ENCODE data around the gene DIP2C. TPM values are rescaled to one million over a fixed set of nuclear protein-coding genes. Genes with fewer than 3 reads are reported as not detected.

Gene DIP2C
- total RNA-seq, 2 donors from 2014 or later = 13.0 to 13.7 TPM

- no peaks in the 10 kb centered on the region for H3K36me3 ChIP-seq (ENCODE audit: control insufficient read depth, insufficient read depth, low read length)
- no peak for TF ChIP-seq CTCF (conservative IDR thresholded peaks at IDR 0.05)
- no peak overlapping the region for H3K9ac ChIP-seq (ENCODE audit: extremely low read depth, low read length, poor library complexity, severe bottlenecking)
- Mint-ChIP-seq H3K9me3 (no peaks in the 10 kb centered on the region), H3K27me3 (ENCODE audit: insufficient read depth) (no peaks in the 10 kb centered on the region), H3K4me3 (no peak overlapping the region), H3K27ac (no peak overlapping the region), H3K4me1 (no peaks in the 10 kb centered on the region), H3K36me3 (ENCODE audit: low read depth) (no peaks in the 10 kb centered on the region)
- no peaks in the 10 kb centered on the region for H3K27me3 ChIP-seq (ENCODE audit: control insufficient read depth, insufficient read depth, low read length, poor library complexity, severe bottlenecking)
- H3K27ac ChIP-seq (ENCODE audit: low read depth, low read length) = no peak overlapping the region
- H3K4me1 ChIP-seq (ENCODE audit: control insufficient read depth, insufficient read depth, low read length) = no peaks in the 10 kb centered on the region
- no peaks in the 10 kb centered on the region for H3K9me3 ChIP-seq (ENCODE audit: control insufficient read depth, low read length)
- H3K4me3 ChIP-seq (ENCODE audit: low read length) = no peak overlapping the region
- DNase-seq = no peak
- 78 to 81% methylated on average over 12 to 16 of the region's 17 CpGs for WGBS, 2 experiments (ENCODE audit: insufficient coverage in 1 of 2, insufficient read length in 1 of 2)
Observed at GRCh38 chr10:521261-522250, 167.9 kb downstream of the DIP2C start.

GRCh38 chr10:520402-520787, 169.1 kb downstream of the DIP2C start:
- H3K36me3 ChIP-seq (ENCODE audit: control insufficient read depth, insufficient read depth, low read length) = no peaks in the 10 kb centered on the region
- H3K27me3 ChIP-seq (ENCODE audit: control insufficient read depth, insufficient read depth, low read length, poor library complexity, severe bottlenecking) = no peaks in the 10 kb centered on the region
- Mint-ChIP-seq H3K4me3 (no peak overlapping the region), H3K9me3 (no peaks in the 10 kb centered on the region), H3K4me1 (peaks cover 6% of the 10 kb centered on the region), H3K36me3 (ENCODE audit: low read depth) (no peaks in the 10 kb centered on the region), H3K27ac (no peak overlapping the region), H3K27me3 (ENCODE audit: insufficient read depth) (no peaks in the 10 kb centered on the region)
- no peak overlapping the region for H3K27ac ChIP-seq (ENCODE audit: low read depth, low read length)
- no peak overlapping the region for H3K9ac ChIP-seq (ENCODE audit: extremely low read depth, low read length, poor library complexity, severe bottlenecking)
- H3K4me1 ChIP-seq (ENCODE audit: control insufficient read depth, insufficient read depth, low read length) = peaks cover 5% of the 10 kb centered on the region
- WGBS, 2 experiments (ENCODE audit: insufficient coverage in 1 of 2, insufficient read length in 1 of 2) = 50 to 77% methylated on average over 3 to 6 of the region's 6 CpGs
- TF ChIP-seq CTCF (conservative IDR thresholded peaks at IDR 0.05) = no peak
- no peak overlapping the region for H3K4me3 ChIP-seq (ENCODE audit: low read length)
- no peaks in the 10 kb centered on the region for H3K9me3 ChIP-seq (ENCODE audit: control insufficient read depth, low read length)
- no peak for DNase-seq

- DNase-seq = no peak
- WGBS, 2 experiments (ENCODE audit: insufficient coverage in 1 of 2, insufficient read length in 1 of 2) = 92 to 95% methylated on average over 23 to 25 of the region's 25 CpGs
- Histone ChIP-seq H3K9me3 (ENCODE audit: control insufficient read depth, low read length) (no peaks in the 10 kb centered on the region), H3K27me3 (ENCODE audit: control insufficient read depth, insufficient read depth, low read length, poor library complexity, severe bottlenecking) (no peaks in the 10 kb centered on the region), H3K9ac (ENCODE audit: extremely low read depth, low read length, poor library complexity, severe bottlenecking) (no peak overlapping the region), H3K27ac (ENCODE audit: low read depth, low read length) (no peak overlapping the region), H3K4me1 (ENCODE audit: control insufficient read depth, insufficient read depth, low read length) (peaks cover 5% of the 10 kb centered on the region), H3K4me3 (ENCODE audit: low read length) (no peak overlapping the region), H3K36me3 (ENCODE audit: control insufficient read depth, insufficient read depth, low read length) (no peaks in the 10 kb centered on the region)
- no peaks in the 10 kb centered on the region for H3K27me3 Mint-ChIP-seq (ENCODE audit: insufficient read depth)
- no peak overlapping the region for H3K4me3 Mint-ChIP-seq
- H3K4me1 Mint-ChIP-seq = peaks cover 6% of the 10 kb centered on the region
- H3K36me3 Mint-ChIP-seq (ENCODE audit: low read depth) = no peaks in the 10 kb centered on the region
- TF ChIP-seq CTCF (conservative IDR thresholded peaks at IDR 0.05) = no peak
- H3K27ac Mint-ChIP-seq = no peak overlapping the region
- no peaks in the 10 kb centered on the region for H3K9me3 Mint-ChIP-seq
Observed at GRCh38 chr10:519716-520401, 169.6 kb downstream of the DIP2C start.
